ENCODE measurements around the gene TBC1D22A.

DNA sequence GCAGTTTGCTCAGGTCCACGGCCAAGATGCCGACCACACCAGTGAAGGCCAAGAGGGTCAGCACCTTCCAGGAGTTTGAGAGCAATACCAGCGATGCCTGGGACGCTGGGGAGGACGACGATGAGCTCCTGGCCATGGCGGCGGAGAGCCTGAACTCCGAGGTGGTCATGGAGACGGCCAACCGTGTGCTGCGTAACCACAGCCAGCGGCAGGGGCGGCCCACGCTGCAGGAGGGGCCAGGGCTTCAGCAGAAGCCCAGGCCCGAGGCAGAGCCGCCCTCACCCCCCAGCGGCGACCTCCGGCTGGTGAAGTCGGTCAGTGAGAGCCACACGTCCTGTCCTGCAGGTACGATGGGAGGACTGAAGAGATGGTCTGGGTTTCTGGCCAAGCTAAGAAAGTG, 31.0 kb downstream of the TBC1D22A start:
- TF ChIP-seq, protein P1, sequence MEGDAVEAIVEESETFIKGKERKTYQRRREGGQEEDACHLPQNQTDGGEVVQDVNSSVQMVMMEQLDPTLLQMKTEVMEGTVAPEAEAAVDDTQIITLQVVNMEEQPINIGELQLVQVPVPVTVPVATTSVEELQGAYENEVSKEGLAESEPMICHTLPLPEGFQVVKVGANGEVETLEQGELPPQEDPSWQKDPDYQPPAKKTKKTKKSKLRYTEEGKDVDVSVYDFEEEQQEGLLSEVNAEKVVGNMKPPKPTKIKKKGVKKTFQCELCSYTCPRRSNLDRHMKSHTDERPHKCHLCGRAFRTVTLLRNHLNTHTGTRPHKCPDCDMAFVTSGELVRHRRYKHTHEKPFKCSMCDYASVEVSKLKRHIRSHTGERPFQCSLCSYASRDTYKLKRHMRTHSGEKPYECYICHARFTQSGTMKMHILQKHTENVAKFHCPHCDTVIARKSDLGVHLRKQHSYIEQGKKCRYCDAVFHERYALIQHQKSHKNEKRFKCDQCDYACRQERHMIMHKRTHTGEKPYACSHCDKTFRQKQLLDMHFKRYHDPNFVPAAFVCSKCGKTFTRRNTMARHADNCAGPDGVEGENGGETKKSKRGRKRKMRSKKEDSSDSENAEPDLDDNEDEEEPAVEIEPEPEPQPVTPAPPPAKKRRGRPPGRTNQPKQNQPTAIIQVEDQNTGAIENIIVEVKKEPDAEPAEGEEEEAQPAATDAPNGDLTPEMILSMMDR (IDR thresholded peaks at IDR 0.05; ENCODE audit: poor library complexity, severe bottlenecking), result no peak
- TF ChIP-seq, protein P2, sequence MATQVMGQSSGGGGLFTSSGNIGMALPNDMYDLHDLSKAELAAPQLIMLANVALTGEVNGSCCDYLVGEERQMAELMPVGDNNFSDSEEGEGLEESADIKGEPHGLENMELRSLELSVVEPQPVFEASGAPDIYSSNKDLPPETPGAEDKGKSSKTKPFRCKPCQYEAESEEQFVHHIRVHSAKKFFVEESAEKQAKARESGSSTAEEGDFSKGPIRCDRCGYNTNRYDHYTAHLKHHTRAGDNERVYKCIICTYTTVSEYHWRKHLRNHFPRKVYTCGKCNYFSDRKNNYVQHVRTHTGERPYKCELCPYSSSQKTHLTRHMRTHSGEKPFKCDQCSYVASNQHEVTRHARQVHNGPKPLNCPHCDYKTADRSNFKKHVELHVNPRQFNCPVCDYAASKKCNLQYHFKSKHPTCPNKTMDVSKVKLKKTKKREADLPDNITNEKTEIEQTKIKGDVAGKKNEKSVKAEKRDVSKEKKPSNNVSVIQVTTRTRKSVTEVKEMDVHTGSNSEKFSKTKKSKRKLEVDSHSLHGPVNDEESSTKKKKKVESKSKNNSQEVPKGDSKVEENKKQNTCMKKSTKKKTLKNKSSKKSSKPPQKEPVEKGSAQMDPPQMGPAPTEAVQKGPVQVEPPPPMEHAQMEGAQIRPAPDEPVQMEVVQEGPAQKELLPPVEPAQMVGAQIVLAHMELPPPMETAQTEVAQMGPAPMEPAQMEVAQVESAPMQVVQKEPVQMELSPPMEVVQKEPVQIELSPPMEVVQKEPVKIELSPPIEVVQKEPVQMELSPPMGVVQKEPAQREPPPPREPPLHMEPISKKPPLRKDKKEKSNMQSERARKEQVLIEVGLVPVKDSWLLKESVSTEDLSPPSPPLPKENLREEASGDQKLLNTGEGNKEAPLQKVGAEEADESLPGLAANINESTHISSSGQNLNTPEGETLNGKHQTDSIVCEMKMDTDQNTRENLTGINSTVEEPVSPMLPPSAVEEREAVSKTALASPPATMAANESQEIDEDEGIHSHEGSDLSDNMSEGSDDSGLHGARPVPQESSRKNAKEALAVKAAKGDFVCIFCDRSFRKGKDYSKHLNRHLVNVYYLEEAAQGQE (IDR thresholded peaks at IDR 0.05; ENCODE audit: borderline replicate concordance), result no peak
- TF ChIP-seq POLR2AphosphoS5 (IDR thresholded peaks at IDR 0.05) (no peak), EZH2 (IDR thresholded peaks at IDR 0.05; ENCODE audit: borderline replicate concordance, insufficient read depth, low read length, poor library complexity, severe bottlenecking) (no peak), MXI1 (conservative IDR thresholded peaks at IDR 0.05; ENCODE audit: poor library complexity, severe bottlenecking) (no peak), EP300 (conservative IDR thresholded peaks at IDR 0.05; ENCODE audit: poor library complexity, severe bottlenecking) (no peak), SMC3 (conservative IDR thresholded peaks at IDR 0.05; ENCODE audit: poor library complexity) (no peak), TAF1 (IDR thresholded peaks at IDR 0.05; ENCODE audit: low read depth) (no peak)
